ENCODE results near the gene ENC1. TPM values are rescaled to one million over a fixed set of nuclear protein-coding genes. Genes with fewer than 3 reads are reported as not detected.

The ENC1 gene
- 2,270 TPM for total RNA-seq

DNA sequence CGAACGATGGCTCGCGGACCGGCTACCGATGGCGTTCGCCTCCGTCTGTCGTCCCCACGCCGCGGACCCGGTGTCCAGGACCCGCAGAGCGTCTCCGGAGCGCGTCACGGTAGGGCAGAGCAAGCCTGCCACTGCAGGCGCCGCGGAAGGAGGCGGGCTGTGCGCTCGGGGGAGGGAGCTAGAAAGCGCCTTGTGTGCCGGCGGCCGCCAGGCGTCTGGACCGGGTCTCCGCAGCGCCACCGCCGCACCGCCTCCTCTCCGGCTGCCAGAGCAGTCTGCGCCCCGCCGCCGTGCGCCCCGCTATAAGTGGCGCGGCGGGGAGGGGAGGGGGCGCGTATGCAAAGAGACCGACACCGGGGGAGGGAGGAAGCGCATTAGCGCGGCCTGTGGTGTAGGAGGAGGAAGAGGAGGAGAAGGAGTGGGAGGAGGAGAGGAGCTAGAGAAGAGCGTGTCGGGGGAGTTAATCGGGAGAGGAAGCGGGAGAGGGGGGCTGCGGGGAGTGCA lies at the start of gene ENC1:
ENC1 (minus strand) TSS at position 279 of the 504 bp plus-strand sequence. CDS start 4,243 bp downstream, outside the sequence.

DNA sequence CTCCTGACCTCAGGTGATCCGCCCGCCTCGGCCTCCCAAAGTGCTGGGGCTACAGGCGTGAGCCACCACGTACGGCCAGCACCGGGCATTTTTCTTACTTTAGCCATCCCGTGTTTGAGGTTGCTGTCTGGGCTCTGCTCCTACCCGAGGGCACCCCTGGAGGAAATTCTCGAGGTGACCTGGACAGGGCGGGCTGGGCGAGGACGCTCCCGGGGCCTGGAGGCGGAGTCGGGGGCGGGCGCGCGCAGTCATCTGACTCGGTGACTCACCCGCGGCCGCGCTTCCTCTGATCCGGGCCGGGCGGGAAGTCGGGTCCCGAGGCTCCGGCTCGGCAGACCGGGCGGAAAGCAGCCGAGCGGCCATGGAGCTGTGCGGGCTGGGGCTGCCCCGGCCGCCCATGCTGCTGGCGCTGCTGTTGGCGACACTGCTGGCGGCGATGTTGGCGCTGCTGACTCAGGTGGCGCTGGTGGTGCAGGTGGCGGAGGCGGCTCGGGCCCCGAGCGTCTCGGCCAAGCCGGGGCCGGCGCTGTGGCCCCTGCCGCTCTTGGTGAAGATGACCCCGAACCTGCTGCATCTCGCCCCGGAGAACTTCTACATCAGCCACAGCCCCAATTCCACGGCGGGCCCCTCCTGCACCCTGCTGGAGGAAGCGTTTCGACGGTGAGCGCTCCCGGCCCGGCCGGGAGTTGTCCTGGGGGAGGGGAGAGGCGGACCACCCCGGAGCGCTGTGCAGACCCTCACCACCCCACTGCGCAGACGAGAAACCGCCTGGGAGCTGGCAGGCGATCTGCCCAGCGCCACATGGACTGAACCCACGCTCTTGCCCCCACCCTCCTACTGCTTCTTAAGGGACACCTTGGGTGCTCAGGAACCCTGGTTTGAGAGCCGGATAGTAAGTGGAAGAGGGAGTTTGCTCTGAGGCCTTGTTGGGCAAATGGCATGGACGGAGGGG lies 44.6 kb upstream of the ENC1 start, which contains the start of gene HEXB:
HEXB (plus strand) TSS at position 334 of the 952 bp plus-strand sequence; CDS start at position 362, 28 bp downstream.

Other genes starting within 250 kb of the ENC1 start
- gene HEXB, start 44.5 kb upstream of the ENC1 start, total RNA-seq, result 25.4 TPM
- gene GFM2, start 126.4 kb upstream of the ENC1 start, total RNA-seq, result 62.6 TPM
- 54.1 TPM for gene NSA2, start 126.5 kb upstream of the ENC1 start, total RNA-seq
- 58.2 TPM for gene FAM169A, start 225.7 kb upstream of the ENC1 start, total RNA-seq

Data from parietal lobe (tissue), 1 donor.